NCI-H187 treated with DMSO at 0.1 percent for 48 hours (cell line): ENCODE data around the gene MAML2.
A peak's percentile ranks its signal among the peaks of the same experiment; 100 is the strongest.

ENCODE experiments used
- DNase-seq: peaks from one replicate; lab custom pipeline; 2025; lab: John Stamatoyannopoulos, UW

Gene MAML2

DNA sequence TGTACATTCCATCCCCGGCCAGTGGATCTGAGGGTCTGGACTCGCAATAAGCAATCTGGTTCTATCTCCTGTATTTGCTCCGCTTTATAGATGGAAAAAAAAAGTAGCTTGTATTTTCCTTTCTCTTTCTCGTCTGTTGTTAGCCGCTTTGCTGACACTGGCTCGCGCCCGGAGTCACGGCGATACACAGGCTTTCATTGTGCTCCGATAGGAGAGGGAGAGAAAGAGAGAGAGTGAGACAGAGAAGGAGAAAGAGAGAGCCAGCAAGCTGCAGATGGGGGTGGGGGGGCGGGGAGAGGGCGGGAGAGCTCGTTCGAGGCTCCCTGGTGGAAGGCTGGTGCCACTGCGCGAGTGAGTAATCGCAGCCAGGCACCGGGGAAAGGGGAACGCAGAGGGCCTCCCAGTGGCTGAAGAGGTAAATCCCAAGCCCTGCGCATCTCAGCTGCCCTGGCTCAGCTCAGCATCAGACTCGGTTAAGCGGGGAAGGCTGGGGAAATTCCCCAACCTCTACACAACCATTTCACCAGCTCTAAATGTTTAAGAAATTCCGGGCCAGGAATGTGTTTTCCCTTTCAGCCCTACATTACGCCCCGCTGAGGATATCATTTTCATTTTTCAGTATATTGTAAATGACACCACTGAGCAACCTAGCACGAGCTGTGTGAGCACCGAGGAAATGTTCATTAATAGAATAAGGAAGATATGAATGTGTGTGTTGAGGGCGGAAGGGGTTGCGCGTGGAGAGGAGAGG, at the start of gene MAML2:
Gene MAML2, minus strand, starts transcription at position 235 of the 751 bp plus-strand sequence. CDS start 1,300 bp downstream, outside the sequence.
- DNase-seq, result peak; percentile 56

DNA sequence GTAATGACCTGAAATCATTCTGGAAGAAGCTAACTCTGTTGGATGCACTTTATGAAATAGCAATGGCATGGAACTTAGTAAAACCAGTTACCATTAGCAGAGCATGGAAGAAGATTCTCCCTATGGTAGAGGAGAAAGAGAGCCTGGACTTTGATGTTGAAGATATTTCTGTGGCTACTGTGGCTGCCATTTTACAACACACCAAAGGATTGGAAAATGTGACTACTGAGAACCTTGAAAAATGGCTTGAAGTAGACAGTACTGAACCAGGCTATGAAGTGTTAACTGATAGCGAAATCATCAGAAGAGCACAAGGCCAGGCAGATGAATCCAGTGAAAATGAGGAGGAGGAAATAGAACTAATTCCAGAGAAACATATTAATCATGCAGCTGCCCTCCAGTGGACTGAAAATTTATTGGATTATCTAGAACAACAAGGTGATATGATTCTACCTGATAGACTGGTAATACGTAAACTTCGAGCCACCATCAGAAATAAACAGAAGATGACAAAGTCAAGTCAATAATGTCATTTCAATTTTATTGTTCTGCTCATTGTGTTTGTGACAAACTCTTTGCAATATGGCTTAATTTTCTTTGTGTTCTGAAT, 48.8 kb upstream of the MAML2 start:
- no peak for DNase-seq

DNA sequence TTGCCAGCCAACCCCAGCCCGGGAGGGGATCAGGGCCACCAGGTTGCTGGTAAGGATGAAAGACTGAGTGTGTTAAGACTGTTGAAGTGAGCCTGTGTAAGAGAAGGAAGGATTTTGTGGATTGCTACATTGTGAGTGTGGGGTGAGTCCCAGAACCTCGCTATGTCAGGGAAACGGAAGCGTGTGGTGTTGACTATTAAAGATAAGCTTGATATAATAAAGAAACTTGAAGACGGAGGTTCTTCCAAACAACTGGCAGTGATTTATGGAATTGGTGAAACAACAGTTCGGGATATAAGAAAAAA, 47.4 kb upstream of the MAML2 start:
- no peak for DNase-seq

DNA sequence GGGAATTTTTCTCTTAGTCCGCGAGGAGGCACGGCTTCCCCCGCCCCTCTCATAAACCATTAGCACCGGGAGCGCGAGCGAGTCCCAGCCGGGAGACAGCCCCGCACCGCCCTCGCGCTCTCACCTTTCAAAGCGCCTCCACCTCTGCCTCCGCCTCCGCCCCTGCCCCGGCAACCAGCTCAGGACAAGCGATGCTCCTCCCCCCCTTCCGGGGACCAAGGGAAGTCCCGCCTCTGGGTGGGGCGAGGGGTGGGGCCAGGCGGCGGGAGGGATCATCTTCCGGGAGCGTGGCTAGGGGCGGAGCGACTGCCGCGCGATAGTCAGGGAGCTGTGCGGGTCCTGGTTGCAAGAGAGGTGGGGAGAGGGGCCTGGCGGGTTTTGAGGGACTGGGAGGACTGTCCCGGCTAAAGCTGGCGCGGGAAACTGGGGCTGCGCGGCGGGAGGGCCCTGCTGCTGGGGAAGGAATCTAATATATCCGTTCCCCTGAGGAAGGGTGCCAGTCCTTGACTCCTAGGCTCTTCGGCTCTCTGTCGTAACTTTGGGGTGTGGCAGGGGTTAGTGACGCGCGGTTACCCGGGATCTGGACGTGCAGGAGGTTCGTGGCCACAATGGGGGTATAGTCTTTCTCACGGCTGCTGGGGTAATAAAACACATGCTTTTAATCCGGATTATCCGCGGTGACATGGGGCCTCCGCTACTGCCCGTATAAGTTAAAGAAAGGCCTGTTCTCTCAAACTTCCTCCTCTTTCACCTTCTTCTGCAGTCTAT, 46.9 kb upstream of the MAML2 start, which contains the start of the genes CCDC82 and JRKL:
Gene CCDC82, minus strand, starts transcription at position 193 of the 768 bp plus-strand sequence. CDS start 5,165 bp downstream, outside the sequence.
Gene JRKL, plus strand, starts transcription at position 294 of the 768 bp plus-strand sequence. CDS start 637 bp downstream, outside the sequence.
- peak; percentile 83 for DNase-seq

DNA sequence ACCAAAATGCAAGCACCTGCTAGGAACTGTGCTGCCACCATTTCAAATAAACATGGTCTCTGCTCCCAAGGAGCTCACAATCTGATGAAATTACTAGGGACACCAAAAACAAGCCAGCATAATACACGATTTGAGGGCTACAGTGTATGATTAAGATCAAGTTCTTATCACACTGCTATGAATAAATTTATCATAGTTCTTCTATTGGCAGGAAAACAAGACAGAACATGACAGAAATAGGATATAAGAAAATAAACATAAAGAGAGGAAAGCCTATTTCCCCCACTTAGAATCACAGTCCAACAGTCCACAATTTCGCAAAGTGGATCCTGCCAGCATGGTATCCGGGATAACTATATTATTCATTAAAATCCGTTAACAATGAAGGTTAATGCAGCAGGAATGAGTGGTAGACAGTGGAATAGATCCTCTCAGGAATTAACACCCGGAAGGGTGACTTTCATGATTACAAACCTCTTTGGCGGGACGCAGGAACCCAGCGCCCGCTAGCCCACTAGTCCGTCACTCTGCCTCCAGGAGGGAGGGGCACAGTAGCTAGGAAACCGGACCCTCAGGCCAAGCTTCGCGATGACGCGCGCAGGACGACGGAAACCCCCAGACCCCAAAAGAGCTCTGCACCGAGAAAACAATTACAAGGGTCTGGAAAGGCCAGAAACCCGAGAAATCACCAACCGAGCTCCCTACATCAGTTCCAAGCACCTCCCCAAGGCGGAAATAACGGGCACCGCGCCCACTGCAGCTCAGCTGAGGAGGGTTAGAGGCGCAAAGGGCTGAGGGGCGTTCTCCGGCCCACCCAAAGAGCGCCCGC, 46.1 kb upstream of the MAML2 start:
- DNase-seq, result no peak

DNA sequence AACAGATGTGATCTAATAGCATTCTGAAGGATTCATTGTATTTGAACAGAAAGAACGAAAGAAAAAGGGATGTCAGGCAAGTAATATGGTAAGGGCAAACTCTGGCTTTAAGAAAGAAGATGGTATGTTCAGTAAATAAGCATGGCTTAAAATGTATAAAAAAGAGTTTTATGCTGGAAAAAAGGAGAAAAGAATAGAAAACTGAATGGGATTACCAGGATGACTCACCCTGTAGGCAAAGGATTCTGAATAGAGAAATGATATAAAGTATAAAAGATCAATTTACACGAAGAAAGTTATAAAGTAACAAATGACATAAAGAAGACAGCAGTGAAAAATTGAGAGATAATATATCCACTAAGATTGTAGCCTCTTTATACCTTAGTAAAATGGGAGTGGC, 42.2 kb upstream of the MAML2 start:
- DNase-seq, result no peak

DNA sequence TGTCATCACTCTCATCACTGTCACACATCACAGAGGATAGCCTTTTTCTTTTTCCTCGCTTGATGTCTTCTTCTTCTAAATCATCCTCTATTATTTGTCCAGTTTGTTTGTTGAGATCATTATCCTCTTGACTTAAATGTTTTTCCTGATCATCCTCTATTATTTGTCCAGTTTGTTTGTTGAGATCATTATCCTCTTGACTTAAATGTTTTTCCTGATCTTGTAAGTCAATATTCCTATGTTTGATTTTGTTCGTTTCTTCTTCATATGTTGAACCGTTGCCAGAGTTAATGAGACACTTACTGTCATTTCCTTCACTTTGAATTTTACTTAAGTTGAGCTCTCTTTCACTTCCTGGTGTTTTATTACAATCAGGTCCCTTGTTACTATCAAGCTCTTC, 41.2 kb upstream of the MAML2 start:
- peak; percentile 33 for DNase-seq

DNA sequence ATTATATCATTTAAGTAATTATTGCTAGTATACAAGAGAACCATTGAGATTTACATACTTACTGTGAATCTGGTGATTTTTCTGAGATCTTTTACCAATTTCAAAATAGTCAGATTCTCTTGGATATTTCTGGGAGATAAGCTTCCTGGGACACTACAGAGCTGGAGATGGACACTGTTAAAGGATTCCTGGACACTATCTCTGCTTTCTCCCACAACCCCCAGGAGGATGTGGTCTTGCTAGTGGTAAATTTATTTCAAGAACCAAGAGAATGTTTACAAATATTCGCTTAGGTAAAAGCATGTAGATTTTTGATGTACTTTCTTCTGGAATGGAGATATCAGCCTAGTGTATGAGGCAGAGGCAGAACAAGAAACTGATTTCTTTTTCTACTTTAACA, 33.8 kb upstream of the MAML2 start:
- no peak for DNase-seq

DNA sequence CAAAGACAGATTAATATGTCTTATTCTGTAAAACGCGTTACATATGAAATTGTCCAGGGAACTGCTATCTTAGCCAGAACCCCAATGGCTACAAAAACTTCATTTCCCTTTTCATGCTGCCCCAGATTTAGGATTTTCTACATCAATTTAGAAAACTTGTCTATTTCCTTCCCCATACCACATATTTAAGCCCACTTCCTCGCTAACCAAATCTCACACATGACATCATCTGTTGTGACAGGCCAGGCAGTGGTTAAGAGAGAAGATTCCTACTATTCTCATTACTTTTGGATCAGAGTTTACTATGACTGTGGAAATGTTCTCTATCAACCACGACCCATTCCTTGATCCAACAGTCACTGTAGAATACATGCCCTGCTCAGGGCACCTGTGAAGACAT, 30.8 kb upstream of the MAML2 start:
- DNase-seq, result no peak

DNA sequence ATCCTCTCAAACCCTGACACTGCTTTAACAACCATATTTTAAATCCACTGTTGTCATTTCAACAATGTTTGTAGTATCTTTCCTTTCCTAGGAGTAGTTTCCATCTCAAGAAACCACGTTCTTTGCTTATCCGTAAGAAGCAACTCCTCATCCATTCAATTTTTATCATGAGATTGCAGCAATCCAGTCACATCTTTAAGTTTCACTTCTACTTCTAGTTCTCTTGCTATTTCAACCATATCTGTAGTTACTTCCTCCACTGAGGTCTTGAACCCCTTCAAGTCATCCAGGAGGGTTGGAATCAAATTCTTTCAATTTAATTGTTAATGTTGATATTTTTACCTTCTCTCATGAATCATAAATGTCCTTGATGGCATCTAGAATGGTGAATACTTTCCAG, 24.3 kb upstream of the MAML2 start:
- no peak for DNase-seq

DNA sequence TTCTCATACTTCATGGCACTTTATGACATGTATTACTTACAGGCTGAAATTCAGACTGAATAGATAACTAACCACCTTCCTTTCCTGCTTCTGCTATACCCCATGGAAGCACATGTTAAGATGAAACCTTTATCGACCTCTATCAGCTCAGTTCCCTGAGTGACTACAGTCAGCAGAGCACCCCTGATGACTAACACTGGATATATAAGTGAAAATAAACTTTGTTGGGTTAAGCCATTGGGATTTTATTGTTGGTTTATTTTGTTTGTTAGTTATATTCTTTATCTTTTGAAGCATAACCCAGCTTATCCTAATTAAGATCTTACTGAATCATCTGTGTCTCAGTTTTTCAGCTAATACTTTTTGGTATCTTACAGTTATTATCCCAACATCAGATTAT, 23.0 kb upstream of the MAML2 start:
- no peak for DNase-seq

DNA sequence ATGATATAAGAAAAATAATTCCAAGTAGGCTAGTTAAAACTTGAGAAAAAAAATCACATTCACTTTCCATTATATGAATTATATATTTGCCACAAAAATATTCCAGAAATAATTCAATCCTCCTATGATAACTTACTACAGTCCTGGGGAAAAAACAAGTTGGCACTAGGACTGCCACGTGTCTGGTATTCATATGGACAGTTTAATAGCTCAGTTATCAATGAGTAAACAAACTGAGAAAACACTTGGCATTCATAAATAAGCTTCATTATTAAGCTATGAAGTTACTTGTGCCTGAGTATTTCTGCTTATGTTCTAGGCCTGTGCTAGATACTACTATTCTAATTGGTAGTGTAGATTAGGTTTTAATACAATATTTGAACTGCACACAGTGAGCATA, 22.5 kb upstream of the MAML2 start:
- DNase-seq, result no peak

DNA sequence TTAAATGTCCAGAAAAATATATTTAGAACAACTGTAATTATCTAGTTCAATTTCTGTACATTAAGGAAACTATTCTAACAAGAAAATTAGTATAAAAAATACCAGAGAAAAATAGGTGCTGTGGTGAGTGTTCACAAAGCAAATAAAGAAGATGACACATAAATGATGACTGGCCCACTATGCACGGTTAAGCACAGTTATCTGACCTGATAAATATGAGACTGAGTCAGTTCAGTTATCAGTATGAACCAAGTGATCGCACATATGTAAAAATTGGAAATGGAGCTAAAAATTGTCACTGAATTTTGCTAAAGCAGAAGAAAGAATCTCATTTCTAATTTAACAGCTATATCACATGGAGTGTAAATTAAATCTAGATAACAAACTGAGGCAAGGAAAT, 18.8 kb upstream of the MAML2 start:
- DNase-seq, result no peak

DNA sequence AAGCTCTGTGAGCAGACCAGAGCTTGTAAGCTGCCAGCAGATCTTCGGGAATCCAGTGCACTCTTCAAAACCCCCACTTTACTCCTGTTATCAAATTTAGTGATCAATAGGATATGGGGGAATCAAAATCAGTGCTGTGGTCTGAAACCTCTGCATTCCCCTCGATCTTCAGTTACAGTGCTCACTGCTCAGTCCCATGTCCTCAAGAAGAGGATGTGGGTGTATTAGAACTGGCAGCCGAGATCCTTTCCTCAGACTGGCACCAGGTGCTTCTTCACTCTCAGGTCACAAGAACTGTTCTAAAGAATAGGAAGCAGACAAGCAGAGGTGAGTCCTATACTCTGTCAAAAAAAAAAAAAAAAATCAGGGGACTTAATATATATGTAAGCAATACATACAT, 15.3 kb upstream of the MAML2 start:
- no peak for DNase-seq

DNA sequence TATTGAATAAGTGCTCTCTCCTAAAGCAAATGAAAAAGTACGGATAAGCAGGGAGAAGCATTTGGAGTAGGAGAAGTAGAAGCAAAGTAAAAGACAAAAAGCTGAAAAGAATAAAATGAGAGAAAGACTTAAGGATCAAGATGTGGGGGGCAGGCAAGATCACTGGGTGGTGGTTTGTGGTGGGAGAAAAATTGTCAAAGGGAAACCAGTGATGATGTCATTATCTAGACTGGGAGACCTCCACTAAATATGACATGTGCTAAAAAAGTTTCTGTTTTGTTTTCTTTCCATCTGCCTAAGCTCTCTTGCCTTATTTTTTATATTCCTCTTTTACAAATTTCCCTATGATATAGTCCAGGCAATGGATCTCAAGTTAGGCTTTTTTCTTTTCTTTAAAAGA, 14.8 kb upstream of the MAML2 start:
- DNase-seq, result no peak

DNA sequence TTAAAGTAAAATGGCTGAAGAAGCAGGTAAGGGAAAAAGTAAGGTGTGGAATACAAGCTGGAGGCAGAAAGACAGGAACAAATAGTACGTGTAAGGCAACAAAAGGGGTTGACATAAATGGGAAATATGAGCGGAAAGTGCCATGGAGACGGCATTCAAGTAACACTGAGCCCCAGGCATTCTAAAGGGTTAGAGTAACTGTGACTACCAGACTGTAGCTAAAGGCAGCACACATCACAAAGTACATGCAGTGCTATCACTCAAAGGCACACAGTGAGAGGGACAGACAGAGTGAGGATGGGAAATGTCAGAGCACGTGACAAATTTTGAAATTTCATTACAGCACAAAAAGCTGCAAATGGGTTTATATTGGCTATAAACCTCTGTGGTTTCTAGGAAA, 13.9 kb upstream of the MAML2 start:
- DNase-seq, result no peak

DNA sequence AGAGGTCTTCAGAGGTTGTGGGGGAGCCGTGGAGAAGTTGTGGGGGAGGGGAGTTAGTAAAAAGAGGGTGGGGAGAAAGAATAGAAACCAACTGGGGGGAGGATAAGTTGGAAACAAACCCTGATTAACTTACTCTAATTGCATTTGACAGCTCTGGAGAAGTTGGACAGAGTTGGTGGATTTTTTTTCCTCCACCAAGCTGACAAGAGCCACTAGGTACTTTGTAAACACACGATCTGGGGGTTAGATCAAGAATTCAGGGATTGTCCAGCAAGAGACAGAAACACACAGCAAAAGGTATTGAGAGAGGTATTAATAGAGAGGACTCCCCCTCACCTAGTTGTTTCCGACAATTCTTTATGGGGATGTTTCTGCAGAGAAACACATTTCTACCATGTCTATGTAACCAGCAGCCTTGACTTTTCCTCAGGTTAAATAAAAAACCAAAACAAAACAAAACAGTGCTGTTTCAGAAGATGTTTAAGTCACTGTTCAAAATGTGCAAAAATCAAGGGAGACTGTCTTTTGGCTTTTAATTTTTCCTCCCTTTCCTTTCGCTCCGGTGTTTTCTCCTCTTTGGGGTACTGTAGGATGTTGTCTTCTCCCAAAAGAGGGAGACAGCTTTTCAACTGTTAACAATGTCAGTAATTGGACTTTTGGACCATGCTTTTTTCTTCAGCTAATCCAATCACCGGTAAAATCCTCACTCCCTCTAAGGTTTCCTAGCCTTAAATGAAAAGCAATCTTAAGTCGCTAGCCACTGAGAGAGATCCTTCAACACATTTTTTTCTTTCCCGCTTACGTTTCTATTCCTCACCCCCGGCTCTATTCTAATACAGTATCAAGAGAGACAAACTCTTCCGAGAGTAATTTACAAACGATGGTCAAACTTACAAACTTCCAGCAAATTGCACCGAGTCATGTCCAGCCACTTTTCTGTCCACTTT, 708 bp downstream of the MAML2 start:
- no peak for DNase-seq

DNA sequence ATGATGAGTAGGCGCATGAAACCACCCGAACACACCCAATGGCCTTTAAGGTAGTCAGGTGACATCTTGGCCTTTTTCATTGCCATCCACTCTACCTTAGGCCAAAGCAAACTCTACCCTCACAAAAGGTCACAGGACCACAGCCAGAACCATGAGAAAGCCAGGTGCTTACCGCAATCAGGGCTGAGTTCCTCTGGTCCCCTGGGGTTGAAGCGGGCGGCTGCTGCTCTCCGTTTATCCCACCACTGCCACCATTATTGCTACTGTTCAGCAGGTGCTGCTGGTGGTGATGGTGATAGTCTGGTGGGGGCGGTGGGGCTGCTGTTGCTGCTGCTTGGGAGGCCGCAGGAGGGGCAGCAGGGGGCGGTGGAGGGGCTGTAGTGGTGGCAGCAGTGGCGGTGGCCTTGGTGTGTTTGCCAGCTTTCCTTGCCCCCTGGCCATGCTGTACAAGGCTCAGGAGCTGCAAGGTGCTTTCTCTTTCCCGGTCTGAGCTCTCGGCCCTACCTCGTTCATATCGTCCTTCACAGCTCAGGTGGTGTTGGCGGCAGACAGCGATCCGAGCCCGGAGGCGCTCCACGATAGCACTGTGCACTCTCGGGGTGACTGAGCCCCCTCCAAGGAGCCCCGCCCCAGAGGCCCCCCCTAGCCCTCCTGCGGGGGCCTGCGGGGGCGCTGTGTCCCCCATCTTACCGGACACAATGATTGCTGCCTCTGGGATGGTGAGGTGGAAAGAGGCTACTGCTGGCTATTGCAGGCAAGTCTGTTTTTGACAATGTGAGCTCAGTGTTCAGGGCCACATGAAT, 1.6 kb downstream of the MAML2 start:
- no peak for DNase-seq

DNA sequence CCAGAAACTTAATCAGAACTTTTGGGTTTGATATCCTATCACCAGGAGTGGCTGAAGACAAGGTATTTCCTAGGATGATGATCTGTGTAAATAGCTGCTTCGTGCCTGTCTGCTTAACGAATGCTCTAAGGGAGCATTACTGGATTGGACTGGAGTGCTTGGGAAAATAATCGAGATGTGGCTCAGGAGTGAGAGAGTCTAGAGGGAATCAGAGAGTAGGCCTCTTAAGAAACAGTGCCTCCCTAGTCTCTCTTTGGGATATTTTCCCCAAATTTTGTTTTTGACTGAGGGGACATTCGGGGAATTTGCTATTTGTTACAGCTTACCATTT, 2.5 kb downstream of the MAML2 start:
- DNase-seq, result no peak
